Right lobe of liver (tissue), 6 donors: ENCODE data around the gene GDF9. TPM values are rescaled to one million over a fixed set of nuclear protein-coding genes. Genes with fewer than 3 reads are reported as not detected.

ENCODE experiments used
- ATAC-seq, 4 donors: fragments of 200-7000 bp; cut with Tn5 transposase; one replicate each; pipeline ENCODE4 v1.9.1; 2020; ENCODE audit warnings: mild to moderate bottlenecking in 4 of 4, moderate library complexity in 4 of 4
- DNase-seq, 3 donors: peaks; one replicate each; pipeline ENCODE4 v3.0.0-alpha.2; 2020
- H3K27ac ChIP-seq, 3 donors: fragments of 200-600 bp; one replicate each; pipeline ENCODE4 v1.8.0; 2022
- H3K27me3 ChIP-seq, 2 donors: fragments of 200-600 bp; one replicate each; pipeline ENCODE4 v1.8.0; 2022
- H3K36me3 ChIP-seq, 4 donors: fragments of 200-600 bp; sonication (generic) in 1 of 4; one replicate each; pipeline versions ENCODE4 v1.5.1 to v1.8.0; 2017 to 2022; ENCODE audit warnings: control low read depth in 1 of 4
- H3K4me1 ChIP-seq, 4 donors: fragments of 200-600 bp; sonication (generic) in 1 of 4; one replicate each; pipeline versions ENCODE4 v1.5.1 to v1.8.0; 2017 to 2022; ENCODE audit warnings: control low read depth in 1 of 4
- H3K4me3 ChIP-seq, 3 donors: fragments of 200-600 bp; one replicate each; pipeline ENCODE4 v1.8.0; 2022
- H3K9me3 ChIP-seq, 4 donors: fragments of 200-600 bp; sonication (generic) in 1 of 4; one replicate each; pipeline versions ENCODE4 v1.5.1 to v1.8.0; 2017 to 2022; ENCODE audit warnings: control low read depth in 1 of 4
- CTCF ChIP-seq, 4 donors: fragments of 200-600 bp in 3 of 4; fragments of 450-650 bp in 1 of 4; IDR thresholded peaks; one replicate each; pipeline versions ENCODE4 v1.5.1 to v1.8.0; 2016 to 2022; ENCODE audit warnings: antibody characterized with exemption in 4 of 4, mild to moderate bottlenecking in 2 of 4
- POLR2A ChIP-seq: fragments of 450-650 bp; IDR thresholded peaks from one replicate; pipeline ENCODE4 v1.6.1; 2017; ENCODE audit warnings: antibody characterized with exemption, mild to moderate bottlenecking
- WGBS: methylation state at CpG from one replicate; pipeline ENCODE4 v1.1.6; 2018; ENCODE audit warnings: low coverage, low lambda C conversion rate; ENCODE audit not compliant: insufficient coverage; ENCODE audit errors: missing lambda C conversion rate; 5-methylcytosine and 5-hydroxymethylcytosine counted together
- intact Hi-C, 2 donors: fragments of 100-400 bp; cut with DNase I; formaldehyde crosslinking; loops; one replicate each; pipeline versions ENCODE4 v1.11.2 to v1.14.1; 2022
- total RNA-seq, 6 experiments: library from RNA; depleted of rRNA in 2 of 6; stranded (reverse); fragments of >200 nt in 2 of 6; fragmentation: NEBNext Ultra II Directional in 3 of 6; extraction: Animal tissue kit (Norgen Biotek cat#: 25700) in 3 of 6; gene quantifications; one replicate each; pipeline versions ENCODE4 v1.1.0 to v1.2.4, GENCODE V29; 2016 to 2023
- donor health status: DM: no; HTN: yes; CAD: no.
- donor health status: DM: no; HTN: no; CAD: no.
- donor health status: DM: no; HTN: no; CAD: no.
- donor health status: DM: no; HTN: yes; CAD: no.
- donor health status: DM: no; HTN: yes; CAD: no.

Gene GDF9
- total RNA-seq, 6 experiments from 2014 or later, result 0.20 to 0.71 (median 0.48) TPM

GRCh38 chr5:132896685-132897084 lies 30.4 kb upstream of the GDF9 start:
- Histone ChIP-seq H3K4me1 (no peaks in the 10 kb centered on the region), H3K36me3 (peaks cover 4 to 82% (median 45%) of the 10 kb centered on the region in 4 donors), H3K27ac (no peak overlapping the region), H3K4me3 (no peak overlapping the region), H3K27me3 (no peaks in the 10 kb centered on the region), H3K9me3 (no peaks in the 10 kb centered on the region)
- intact Hi-C loops, result no loop called here
- DNase-seq (no peak), ATAC-seq (peak in 3 of 4 donors; percentile 23 to 30 (median 25))
- 83% methylated on average over 6 of the region's 7 CpGs for WGBS
- TF ChIP-seq CTCF (IDR thresholded peaks at IDR 0.05) (no peak), POLR2A (no peak)

- Histone ChIP-seq H3K27ac (no peak overlapping the region), H3K36me3 (peaks cover 4 to 85% (median 48%) of the 10 kb centered on the region in 4 donors), H3K27me3 (no peaks in the 10 kb centered on the region), H3K9me3 (no peaks in the 10 kb centered on the region), H3K4me3 (no peak overlapping the region), H3K4me1 (no peaks in the 10 kb centered on the region)
- DNase-seq, result no peak
- TF ChIP-seq CTCF (IDR thresholded peaks at IDR 0.05) (no peak), POLR2A (no peak)
- 92% methylated on average over 4 of the region's 4 CpGs for WGBS
- ATAC-seq, result peak in 1 of 4 donors; percentile 16
- intact Hi-C loops, result no loop called here
Observed at GRCh38 chr5:132895719-132896305, 29.5 kb upstream of the GDF9 start.

GRCh38 chr5:132890817-132891216 lies 24.5 kb upstream of the GDF9 start:
- WGBS, result 95% methylated on average over 4 of the region's 4 CpGs
- Histone ChIP-seq H3K4me1 (no peaks in the 10 kb centered on the region), H3K27ac (no peak overlapping the region), H3K27me3 (no peaks in the 10 kb centered on the region), H3K4me3 (no peak overlapping the region), H3K9me3 (no peaks in the 10 kb centered on the region), H3K36me3 (peaks cover 6 to 95% (median 56%) of the 10 kb centered on the region in 4 donors)
- no peak for DNase-seq
- ATAC-seq, result no peak
- no peak for TF ChIP-seq POLR2A
- no peak for TF ChIP-seq CTCF (IDR thresholded peaks at IDR 0.05)
- intact Hi-C loops, result no loop called here

GRCh38 chr5:132889501-132889900 lies 23.2 kb upstream of the GDF9 start:
- no peak for TF ChIP-seq CTCF (IDR thresholded peaks at IDR 0.05)
- TF ChIP-seq POLR2A, result peak; percentile 3
- DNase-seq (no peak), ATAC-seq (no peak)
- H3K4me3 ChIP-seq, result no peak overlapping the region
- intact Hi-C loops, result loop anchor here in 1 of 2 donors (10.0 kb wide), 1 partner anchor 65 kb away; no protein-coding TSS in a partner anchor
- H3K27me3 ChIP-seq, result no peaks in the 10 kb centered on the region
- peaks cover 8 to 92% (median 59%) of the 10 kb centered on the region in 4 donors for H3K36me3 ChIP-seq
- H3K9me3 ChIP-seq, result no peaks in the 10 kb centered on the region
- no peaks in the 10 kb centered on the region for H3K4me1 ChIP-seq
- no peak overlapping the region for H3K27ac ChIP-seq
